K562 (cell line): ENCODE results near the gene CHN2. TPM values are rescaled to one million over a fixed set of nuclear protein-coding genes. Genes with fewer than 3 reads are reported as not detected.

Source experiments
- ATAC-seq: fragments of 200-7000 bp; cut with Tn5 transposase; 3 replicates; pipeline ENCODE4 v1.9.1; 2020; ENCODE audit warnings: moderate library complexity
- BruUV-seq: library from RNA; stranded (reverse); fragments of 400-500 nt; replicated peaks from 2 replicates; lab custom pipeline; 2021; lab: Mats Ljungman, UMichigan
- CTCF ChIA-PET: fragments of 300-600 bp; formaldehyde crosslinking; extraction: SDS; loops from one replicate; lab custom pipeline; 2021; ENCODE audit warnings: low intra/inter-chr PET ratio; lab: Yijun Ruan, JAX
- POLR2A ChIA-PET: fragments of 300-600, 350-650 bp; sonication (Branson Sonifier 250); formaldehyde crosslinking; extraction: SDS; loops from one replicate; lab custom pipeline; 2021; ENCODE audit warnings: antibody characterized with exemption, inconsistent platforms; lab: Yijun Ruan, JAX
- DNase-seq, 4 experiments: peaks; one replicate each; pipeline versions ENCODE4 v3.0.0 to v3.0.0-alpha.2; 2011 to 2018; ENCODE audit warnings: low spot score in 3 of 4, mixed read lengths in 3 of 4; ENCODE audit errors: extremely low read depth in 1 of 4
- FAIRE-seq: peaks from 2 replicates; lab custom pipeline; 2011; peaks lifted over from hg19 to GRCh38; lab: Jason Lieb, UNC
- H2AFZ ChIP-seq: 2 replicates; pipeline ENCODE4 v1.6.0; 2011; ENCODE audit warnings: low read depth, low read length, control low read depth, inconsistent platforms
- H3K27ac ChIP-seq: fragments of 200-600 bp; 3 replicates; pipeline ENCODE4 v1.8.0; 2011; ENCODE audit warnings: low read depth, mild to moderate bottlenecking, control low read depth, inconsistent platforms, low read length, moderate library complexity, mixed read lengths; ENCODE audit errors: extremely low read depth
- H3K27me3 ChIP-seq, 2 experiments: fragments of 300-600 bp in 1 of 2; 2 replicates in 1 of 2; 3 replicates in 1 of 2; pipeline versions ENCODE4 v1.6.0 to v1.8.0; 2011; ENCODE audit warnings: inconsistent platforms in 2 of 2, low read length in 2 of 2, mild to moderate bottlenecking in 1 of 2, mixed read lengths in 1 of 2, moderate library complexity in 1 of 2; ENCODE audit not compliant: control insufficient read depth in 2 of 2, insufficient read depth in 2 of 2
- H3K36me3 ChIP-seq: fragments of 300-600 bp; 3 replicates; pipeline ENCODE4 v1.8.0; 2011; ENCODE audit warnings: mild to moderate bottlenecking, low read length, inconsistent platforms; ENCODE audit not compliant: control insufficient read depth, insufficient read depth
- H3K4me1 ChIP-seq, 2 experiments: fragments of 200-600 bp in 1 of 2; replicated peaks in 1 of 2; 2 replicates in 1 of 2; 3 replicates in 1 of 2; pipeline versions ENCODE4 v1.5.1 to v1.8.0; 2011; ENCODE audit warnings: inconsistent platforms in 2 of 2, low read length in 2 of 2, mild to moderate bottlenecking in 1 of 2, mixed read lengths in 1 of 2, moderate library complexity in 1 of 2; ENCODE audit not compliant: control insufficient read depth in 2 of 2, insufficient read depth in 2 of 2
- H3K4me2 ChIP-seq: 2 replicates; pipeline ENCODE4 v1.6.1; 2011; ENCODE audit warnings: low read length, control low read depth, inconsistent platforms, mixed read lengths; ENCODE audit not compliant: insufficient read depth
- H3K4me3 ChIP-seq: fragments of 200-600 bp; sonication (generic), shearing (Covaris generic); 2 replicates; pipeline ENCODE4 v1.5.1; 2016; ENCODE audit warnings: control low read depth, inconsistent platforms
- H3K79me2 ChIP-seq: fragments of 200-600 bp; 3 replicates; pipeline ENCODE4 v1.8.0; 2011; ENCODE audit warnings: low read length, inconsistent platforms; ENCODE audit not compliant: control insufficient read depth, insufficient read depth
- H3K9ac ChIP-seq, 2 experiments: 2 replicates each; pipeline versions ENCODE4 v1.6.0 to v1.6.1; 2011; ENCODE audit warnings: low read depth in 2 of 2, low read length in 2 of 2, control low read depth in 1 of 2, inconsistent platforms in 1 of 2, mild to moderate bottlenecking in 1 of 2, mixed read lengths in 1 of 2; ENCODE audit not compliant: insufficient read depth in 1 of 2
- H3K9me1 ChIP-seq: one replicate; pipeline ENCODE4 v1.6.0; 2011; ENCODE audit warnings: inconsistent platforms, mild to moderate bottlenecking, low read length, moderate library complexity; ENCODE audit not compliant: control insufficient read depth, insufficient read depth
- H3K9me3 ChIP-seq: replicated peaks from 2 replicates; pipeline ENCODE4 v1.5.1; 2011; ENCODE audit warnings: low read depth, low read length, inconsistent platforms; ENCODE audit not compliant: control insufficient read depth, insufficient read depth
- H4K20me1 ChIP-seq: replicated peaks from 2 replicates; pipeline ENCODE4 v1.6.1; 2011; ENCODE audit warnings: low read length, inconsistent platforms, mixed read lengths; ENCODE audit not compliant: control insufficient read depth, insufficient read depth
- EHMT2 ChIP-seq: fragments of 450-650 bp; IDR thresholded peaks from 2 replicates; pipeline ENCODE4 v1.6.1; 2018; ENCODE audit warnings: antibody characterized with exemption
- FOXJ2 ChIP-seq: fragments of 200-800 bp; sonication (Bioruptor generic); IDR thresholded peaks from 2 replicates; pipeline ENCODE4 v1.6.1; 2016; ENCODE audit warnings: missing genetic modification characterization, missing compliant biosample characterization
- KDM2B ChIP-seq: fragments of 250-450 bp; sonication (Bioruptor Pico); IDR thresholded peaks from 2 replicates; pipeline ENCODE4 v1.8.0; 2021; ENCODE audit warnings: mild to moderate bottlenecking, moderate library complexity
- MGA ChIP-seq: fragments of 450-650 bp; IDR thresholded peaks from 2 replicates; pipeline ENCODE4 v1.6.1; 2016; ENCODE audit warnings: mild to moderate bottlenecking, moderate library complexity
- NFIC ChIP-seq: fragments of 450-650 bp; IDR thresholded peaks from 2 replicates; pipeline ENCODE4 v1.6.1; 2017; ENCODE audit warnings: mild to moderate bottlenecking, inconsistent platforms
- SRF ChIP-seq, 2 experiments: fragments of 250-450, 450-650 bp in 1 of 2; sonication (Bioruptor Pico) in 1 of 2; sonication (generic) in 1 of 2; formaldehyde crosslinking; IDR thresholded peaks; 2 replicates each; pipeline versions ENCODE4 v1.5.0 to v1.5.1; 2020 to 2022; ENCODE audit warnings: mild to moderate bottlenecking in 1 of 2, missing genetic modification reagents in 1 of 2
- STAG1 ChIP-seq: sonication (generic); formaldehyde crosslinking; IDR thresholded peaks from 2 replicates; pipeline ENCODE4 v1.5.0; 2020; ENCODE audit warnings: missing genetic modification reagents, borderline replicate concordance
- STAT5A ChIP-seq: IDR thresholded peaks from 2 replicates; pipeline ENCODE4 v1.6.1; 2012; ENCODE audit warnings: low read length, inconsistent platforms, borderline replicate concordance
- WGBS: fragments of 100-300 bp; shearing (Covaris generic); methylation state at CpG from one replicate; pipeline ENCODE4 v1.1.6; 2016; ENCODE audit warnings: low coverage, mixed read lengths; ENCODE audit not compliant: insufficient coverage; ENCODE audit errors: missing lambda C conversion rate; 5-methylcytosine and 5-hydroxymethylcytosine counted together
- in situ Hi-C: fragments of 300-500 bp; cut with MboI; formaldehyde crosslinking; loops from 4 replicates; pipeline ENCODE4 v1.15.0; 2018; ENCODE audit warnings: inconsistent platforms, mixed read lengths
- intact Hi-C: fragments of 100-400 bp; cut with micrococcal nuclease; formaldehyde crosslinking; loops from 2 replicates; pipeline ENCODE4 v1.14.2; 2022
- polyA plus RNA-seq, 8 experiments: library from polyadenylated mRNA; depleted of rRNA in 4 of 8; stranded (reverse) in 5 of 8; unstranded in 3 of 8; fragments of >200 nt; fragmentation: Nextera tagmentation in 2 of 8; fragmentation: Illumina TruSeq in 1 of 8; extraction: Ambion mirVana in 2 of 8; extraction: Trizol in 1 of 8; gene quantifications; 2 replicates each; pipeline versions ENCODE4 v1.2.1 to v1.2.3, GENCODE V29; 2011 to 2014; ENCODE audit warnings: inconsistent platforms in 1 of 8, missing spikeins in 1 of 8
- total RNA-seq, 7 experiments: library from RNA; depleted of rRNA in 6 of 7; stranded (reverse); fragments of >200 nt in 6 of 7; fragmentation: Illumina TruSeq in 2 of 7; extraction: Trizol in 2 of 7; gene quantifications; 2 replicates each; pipeline versions ENCODE4 v1.2.1 to v1.2.3, GENCODE V29; 2011 to 2021; ENCODE audit warnings: low replicate concordance in 1 of 7
- TF ChIP-seq, protein P1 (sequence below): fragments of 250-450 bp; sonication (Bioruptor Pico); IDR thresholded peaks from 2 replicates; pipeline ENCODE4 v1.5.0; 2021
- TF ChIP-seq, protein P2 (sequence below), 2 experiments: fragments of 450-650 bp; conservative IDR thresholded peaks; 2 replicates each; pipeline ENCODE4 v1.6.1; 2017; ENCODE audit warnings: mild to moderate bottlenecking in 2 of 2, moderate library complexity in 2 of 2

Gene CHN2
- total and polyA plus RNA-seq, 9 of the 15 experiments (the other 6 are each of a cell fraction or from before 2014, with no cell fraction given) = 0.12 to 2.1 (median 0.31) TPM; not detected in 1

GRCh38 chr7:29384277-29384676, 189.7 kb downstream of the CHN2 start:
- intact Hi-C loops = no loop called here
- TF ChIP-seq KDM2B (CRISPR knock-in tag) = no peak
- TF ChIP-seq, protein P1, sequence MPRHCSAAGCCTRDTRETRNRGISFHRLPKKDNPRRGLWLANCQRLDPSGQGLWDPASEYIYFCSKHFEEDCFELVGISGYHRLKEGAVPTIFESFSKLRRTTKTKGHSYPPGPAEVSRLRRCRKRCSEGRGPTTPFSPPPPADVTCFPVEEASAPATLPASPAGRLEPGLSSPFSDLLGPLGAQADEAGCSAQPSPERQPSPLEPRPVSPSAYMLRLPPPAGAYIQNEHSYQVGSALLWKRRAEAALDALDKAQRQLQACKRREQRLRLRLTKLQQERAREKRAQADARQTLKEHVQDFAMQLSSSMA (CRISPR knock-in tag) = no peak
- TF ChIP-seq, protein P2, sequence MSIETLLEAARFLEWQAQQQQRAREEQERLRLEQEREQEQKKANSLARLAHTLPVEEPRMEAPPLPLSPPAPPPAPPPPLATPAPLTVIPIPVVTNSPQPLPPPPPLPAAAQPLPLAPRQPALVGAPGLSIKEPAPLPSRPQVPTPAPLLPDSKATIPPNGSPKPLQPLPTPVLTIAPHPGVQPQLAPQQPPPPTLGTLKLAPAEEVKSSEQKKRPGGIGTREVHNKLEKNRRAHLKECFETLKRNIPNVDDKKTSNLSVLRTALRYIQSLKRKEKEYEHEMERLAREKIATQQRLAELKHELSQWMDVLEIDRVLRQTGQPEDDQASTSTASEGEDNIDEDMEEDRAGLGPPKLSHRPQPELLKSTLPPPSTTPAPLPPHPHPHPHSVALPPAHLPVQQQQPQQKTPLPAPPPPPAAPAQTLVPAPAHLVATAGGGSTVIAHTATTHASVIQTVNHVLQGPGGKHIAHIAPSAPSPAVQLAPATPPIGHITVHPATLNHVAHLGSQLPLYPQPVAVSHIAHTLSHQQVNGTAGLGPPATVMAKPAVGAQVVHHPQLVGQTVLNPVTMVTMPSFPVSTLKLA (conservative IDR thresholded peaks at IDR 0.05) = no peak
- no peak for TF ChIP-seq SRF (CRISPR knock-in tag; IDR thresholded peaks at IDR 0.05)
- TF ChIP-seq EHMT2 = no peak
- no peak for TF ChIP-seq STAT5A
- TF ChIP-seq MGA = no peak
- TF ChIP-seq FOXJ2 = no peak
- TF ChIP-seq NFIC = no peak
- no peak for TF ChIP-seq STAG1 (CRISPR knock-in tag)

More at GRCh38 chr7:29384277-29384676, 189.7 kb downstream of the CHN2 start:
- Histone ChIP-seq H2AFZ (no peak overlapping the region), H3K9me3 (no peaks in the 10 kb centered on the region), H3K9me1 (no peaks in the 10 kb centered on the region), H3K4me3 (no peak overlapping the region), H3K4me2 (no peak overlapping the region), H3K27ac (no peak overlapping the region), H3K9ac (no peak overlapping the region), H4K20me1 (no peaks in the 10 kb centered on the region), H3K79me2 (no peaks in the 10 kb centered on the region), H3K4me1 (no peaks in the 10 kb centered on the region), H3K27me3 (no peaks in the 10 kb centered on the region), H3K36me3 (no peaks in the 10 kb centered on the region)
- CTCF ChIA-PET = no interaction called here
- FAIRE-seq (no peak), DNase-seq (no peak), ATAC-seq (no peak)
- POLR2A ChIA-PET = no interaction called here
- in situ Hi-C loops = no loop called here
- BruUV-seq = no TSS peak
- WGBS = 3% methylated on average over 2 of the region's 2 CpGs
